GM19193 (cell line): Measurements from ENCODE around the gene POLR2F.

ENCODE experiments used
- POLR2A ChIP-seq: IDR thresholded peaks from 4 replicates; pipeline ENCODE4 v1.6.1; 2011; ENCODE audit not compliant: insufficient read depth, insufficient read length; ENCODE audit errors: extremely low read depth

The POLR2F gene

DNA sequence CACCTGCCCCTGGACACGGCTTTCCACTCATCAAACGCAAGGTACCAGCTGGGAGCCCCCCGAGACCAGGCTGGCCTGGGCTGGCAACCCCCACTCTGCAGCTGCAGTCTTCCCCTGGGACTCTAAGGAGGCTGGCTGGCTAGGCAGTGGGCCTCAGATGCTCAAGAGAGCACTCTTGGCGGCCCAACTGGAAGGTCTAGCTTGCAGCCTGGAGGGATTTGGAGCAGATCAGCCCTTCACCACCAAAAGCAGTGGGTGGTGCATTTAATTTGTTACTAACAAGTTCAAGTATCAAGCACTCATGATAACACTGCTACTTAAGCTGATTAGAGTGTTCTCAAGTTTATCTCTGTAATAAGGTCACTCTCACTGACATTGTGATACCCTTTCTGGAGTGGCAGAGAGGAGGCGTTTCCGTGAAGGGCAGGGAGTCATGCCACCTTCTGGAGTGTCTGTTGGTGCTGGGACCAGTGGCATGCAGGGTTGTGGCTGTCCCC lies 21.6 kb upstream of the POLR2F start:
- no peak for TF ChIP-seq POLR2A

- no peak for TF ChIP-seq POLR2A
These were observed 21.1 kb upstream of the POLR2F start for GRCh38 chr22:37932401-37932800.

GRCh38 chr22:37932821-37933578 lies 20.5 kb upstream of the POLR2F start:
- TF ChIP-seq POLR2A = no peak

DNA sequence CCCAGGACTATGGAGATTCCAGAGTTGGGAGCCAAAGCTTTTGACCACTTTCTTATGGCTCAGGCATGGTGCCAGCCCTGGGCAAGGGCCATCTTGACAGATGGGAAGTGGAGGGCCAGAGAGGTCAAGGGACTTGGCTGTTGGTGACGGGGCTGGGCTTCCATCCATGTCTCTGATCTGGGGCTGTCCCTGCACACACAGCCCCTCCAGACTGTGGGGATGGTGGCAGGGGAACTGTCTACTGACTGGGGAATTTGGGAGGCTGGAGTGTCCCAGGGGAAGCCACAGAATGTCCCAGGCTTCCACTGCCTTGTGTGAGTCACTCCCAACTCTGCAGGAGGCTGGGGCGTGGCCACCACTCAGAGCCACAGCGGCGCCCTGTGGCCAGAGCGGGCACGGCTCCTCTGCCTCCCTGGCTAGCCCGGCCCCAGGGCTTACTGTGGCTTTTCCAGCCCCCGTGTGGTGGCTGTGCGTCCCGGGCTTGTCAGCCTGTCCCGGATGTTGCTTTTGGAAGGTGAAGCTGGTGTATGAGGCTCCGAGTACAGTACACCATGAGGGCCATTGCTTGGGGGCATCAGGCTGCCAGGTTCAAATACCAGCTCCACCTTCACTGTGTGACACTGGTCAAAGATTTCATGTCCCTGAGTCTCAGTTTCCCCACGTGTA lies 19.7 kb upstream of the POLR2F start:
- TF ChIP-seq POLR2A = no peak

DNA sequence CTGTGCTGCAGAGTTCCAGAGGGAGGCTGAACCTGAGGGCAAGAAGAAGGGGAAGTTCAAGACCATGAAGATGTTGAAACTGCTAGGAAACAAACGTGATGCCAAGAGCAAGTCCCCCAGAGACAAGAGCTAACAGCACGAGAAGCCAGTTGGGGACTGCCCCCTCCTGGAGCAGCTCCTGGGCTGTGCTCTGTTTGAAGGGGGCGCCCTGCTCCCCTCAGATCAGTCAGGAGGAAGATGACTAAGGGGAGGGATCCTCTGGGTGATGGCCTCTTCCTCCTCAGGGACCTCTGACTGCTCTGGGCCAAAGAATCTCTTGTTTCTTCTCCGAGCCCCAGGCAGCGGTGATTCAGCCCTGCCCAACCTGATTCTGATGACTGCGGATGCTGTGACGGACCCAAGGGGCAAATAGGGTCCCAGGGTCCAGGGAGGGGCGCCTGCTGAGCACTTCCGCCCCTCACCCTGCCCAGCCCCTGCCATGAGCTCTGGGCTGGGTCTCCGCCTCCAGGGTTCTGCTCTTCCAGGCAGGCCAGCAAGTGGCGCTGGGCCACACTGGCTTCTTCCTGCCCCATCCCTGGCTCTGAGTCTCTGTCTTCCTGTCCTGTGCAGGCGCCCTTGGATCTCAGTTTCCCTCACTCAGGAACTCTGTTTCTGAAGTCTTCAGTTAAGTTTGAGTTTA lies 12.7 kb upstream of the POLR2F start:
- no peak for TF ChIP-seq POLR2A

DNA sequence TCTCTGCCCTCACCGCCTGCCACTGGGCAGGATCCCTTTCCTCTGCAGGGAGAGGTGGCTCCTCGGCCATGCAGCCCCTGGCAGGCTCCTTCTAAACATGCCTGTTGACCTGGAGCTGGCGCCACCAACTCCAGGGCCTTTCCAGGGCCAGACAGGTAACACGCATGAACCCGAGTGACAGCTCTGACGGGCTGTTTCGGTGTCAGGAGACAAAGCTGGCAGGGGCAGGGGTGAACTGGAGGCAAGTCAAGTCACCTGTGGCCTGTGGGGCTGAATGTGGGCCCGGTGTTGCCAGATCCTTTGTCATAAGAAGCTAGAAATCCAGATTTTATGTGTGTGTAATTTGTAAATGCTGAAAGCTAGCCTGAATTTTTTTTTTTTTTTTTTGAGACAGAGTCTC lies 11.4 kb upstream of the POLR2F start:
- no peak for TF ChIP-seq POLR2A

GRCh38 chr22:37943136-37943824 lies 10.2 kb upstream of the POLR2F start:
- TF ChIP-seq POLR2A = no peak

GRCh38 chr22:37943825-37944198 lies 9.7 kb upstream of the POLR2F start:
- no peak for TF ChIP-seq POLR2A

DNA sequence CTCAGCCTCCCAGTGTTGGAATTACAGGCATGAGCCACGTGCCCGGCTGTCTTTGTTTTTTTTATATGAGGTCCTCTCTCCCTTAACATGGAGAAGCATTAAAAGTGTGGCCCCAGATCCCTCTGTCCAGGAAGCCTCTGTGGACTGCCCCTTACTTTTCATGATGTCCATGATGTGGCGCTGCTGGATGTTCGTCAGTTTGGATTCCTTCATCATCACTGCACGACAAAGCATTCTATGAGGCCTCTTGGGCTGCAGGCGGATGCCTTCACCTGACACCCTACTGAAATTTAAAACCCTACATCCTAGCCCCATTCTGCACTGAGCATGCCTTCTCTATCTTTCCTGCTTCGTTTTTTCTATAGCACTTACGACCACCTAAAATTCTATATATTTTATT lies 2.2 kb upstream of the POLR2F start:
- TF ChIP-seq POLR2A = no peak

DNA sequence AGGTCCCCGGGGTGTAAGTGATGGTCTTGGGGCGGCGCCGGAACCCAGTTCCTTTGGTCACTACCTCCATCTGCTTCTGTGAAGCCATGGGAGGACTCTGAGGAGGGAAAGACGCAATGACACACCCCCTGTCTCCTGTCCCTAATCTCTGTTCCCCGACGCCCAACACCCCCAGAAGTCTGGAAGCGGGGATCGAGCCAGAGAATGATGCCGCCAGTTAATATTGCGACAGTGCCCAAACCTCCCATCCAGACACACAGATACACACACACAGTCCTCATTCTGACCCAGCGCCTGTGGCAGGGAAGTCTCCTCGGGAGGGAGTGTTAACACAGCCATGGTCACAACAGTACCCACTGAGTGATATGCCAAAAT lies 450 bp upstream of the POLR2F start:
- TF ChIP-seq POLR2A = no peak

- TF ChIP-seq POLR2A = no peak
These were observed 1.2 kb downstream of the POLR2F start for GRCh38 chr22:37954686-37955085.

- TF ChIP-seq POLR2A = no peak
These were observed 3.7 kb downstream of the POLR2F start for GRCh38 chr22:37957232-37957631.

GRCh38 chr22:37959231-37959825 lies 5.8 kb downstream of the POLR2F start:
- TF ChIP-seq POLR2A = no peak

DNA sequence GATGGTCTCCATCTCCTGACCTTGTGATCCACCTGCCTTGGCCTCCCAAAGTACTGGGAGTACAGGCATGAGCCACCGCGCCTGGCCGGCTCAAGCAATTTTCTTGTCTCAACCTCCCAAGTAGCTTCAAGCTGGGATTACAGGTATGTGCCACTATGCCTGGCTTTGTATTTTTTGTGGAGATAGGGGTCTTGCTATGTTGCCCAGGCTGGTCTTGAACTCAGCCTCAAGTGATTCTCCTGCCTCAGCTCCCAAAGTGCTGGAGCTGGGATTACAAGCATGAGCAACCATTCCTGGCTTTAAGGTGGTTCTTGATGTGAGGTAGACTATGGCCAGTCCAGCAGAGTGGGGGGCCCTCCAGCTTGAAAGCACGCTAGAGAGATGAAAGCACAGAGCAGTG lies 7.6 kb downstream of the POLR2F start:
- TF ChIP-seq POLR2A = no peak
